ENCODE data around the gene SERTAD1.

SERTAD1 gene

GRCh38 chr19:40376286-40376862 lies 49.4 kb downstream of the SERTAD1 start:
- DNase-seq (ENCODE audit: low spot score), result no peak

- DNase-seq (ENCODE audit: low spot score), result no peak
These were observed 51.7 kb downstream of the SERTAD1 start for GRCh38 chr19:40374084-40374483.

- no peak for DNase-seq (ENCODE audit: low spot score)
These were observed 54.0 kb downstream of the SERTAD1 start for GRCh38 chr19:40371802-40372122.
